ENCODE measurements around the gene SH2D2A.

SH2D2A gene

DNA sequence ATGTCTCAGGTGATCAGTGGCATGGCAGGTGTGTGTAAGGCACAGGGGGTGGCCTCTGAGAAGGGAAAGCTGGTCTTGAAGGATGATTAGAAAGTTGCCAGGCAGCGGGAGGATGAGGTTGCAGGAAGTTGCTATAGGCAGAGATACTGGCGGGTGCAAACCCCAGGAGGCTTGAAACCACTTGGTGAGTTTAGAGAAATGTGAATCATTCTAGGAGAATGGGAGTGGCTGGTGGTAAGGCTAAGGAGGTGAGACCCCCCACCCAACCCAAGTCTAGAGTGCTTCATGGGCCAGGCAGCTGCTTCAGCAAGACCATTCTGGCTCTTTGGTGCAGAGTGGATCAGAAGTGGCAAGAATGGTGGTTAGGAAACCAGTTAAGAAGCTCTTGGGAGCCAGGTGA, 9.0 kb downstream of the SH2D2A start:
- Histone ChIP-seq H3K4me2 (ENCODE audit: low read length) (no peak overlapping the region), H3K79me2 (no peaks in the 10 kb centered on the region), H3K36me3 (ENCODE audit: control insufficient read depth, insufficient read depth, low read length) (no peaks in the 10 kb centered on the region), H3K4me1 (peaks cover 12% of the 10 kb centered on the region), H3K27ac (no peak overlapping the region), H3K9ac (no peak overlapping the region), H3K9me3 (ENCODE audit: control insufficient read depth, low read length) (no peaks in the 10 kb centered on the region), H3K4me3 (ENCODE audit: low read depth, low read length) (no peak overlapping the region), H2AFZ (no peak overlapping the region), H3K27me3 (ENCODE audit: control insufficient read depth, insufficient read depth, low read length) (no peaks in the 10 kb centered on the region)
- no peak for TF ChIP-seq CTCF (IDR thresholded peaks at IDR 0.05)

- H3K4me1 ChIP-seq: peaks cover 16% of the 10 kb centered on the region
- no peaks in the 10 kb centered on the region for H3K36me3 ChIP-seq (ENCODE audit: control insufficient read depth, insufficient read depth, low read length)
- H3K4me3 ChIP-seq (ENCODE audit: low read depth, low read length): no peak overlapping the region
- H3K9me3 ChIP-seq (ENCODE audit: control insufficient read depth, low read length): no peaks in the 10 kb centered on the region
- no peak for TF ChIP-seq CTCF (IDR thresholded peaks at IDR 0.05)
- H3K4me2 ChIP-seq (ENCODE audit: low read length): no peak overlapping the region
- H2AFZ ChIP-seq: no peak overlapping the region
- no peak overlapping the region for H3K27ac ChIP-seq
- H3K9ac ChIP-seq: no peak overlapping the region
- H3K79me2 ChIP-seq: no peaks in the 10 kb centered on the region
- no peaks in the 10 kb centered on the region for H3K27me3 ChIP-seq (ENCODE audit: control insufficient read depth, insufficient read depth, low read length)
Observed at GRCh38 chr1:156806512-156807440, 9.9 kb downstream of the SH2D2A start.

DNA sequence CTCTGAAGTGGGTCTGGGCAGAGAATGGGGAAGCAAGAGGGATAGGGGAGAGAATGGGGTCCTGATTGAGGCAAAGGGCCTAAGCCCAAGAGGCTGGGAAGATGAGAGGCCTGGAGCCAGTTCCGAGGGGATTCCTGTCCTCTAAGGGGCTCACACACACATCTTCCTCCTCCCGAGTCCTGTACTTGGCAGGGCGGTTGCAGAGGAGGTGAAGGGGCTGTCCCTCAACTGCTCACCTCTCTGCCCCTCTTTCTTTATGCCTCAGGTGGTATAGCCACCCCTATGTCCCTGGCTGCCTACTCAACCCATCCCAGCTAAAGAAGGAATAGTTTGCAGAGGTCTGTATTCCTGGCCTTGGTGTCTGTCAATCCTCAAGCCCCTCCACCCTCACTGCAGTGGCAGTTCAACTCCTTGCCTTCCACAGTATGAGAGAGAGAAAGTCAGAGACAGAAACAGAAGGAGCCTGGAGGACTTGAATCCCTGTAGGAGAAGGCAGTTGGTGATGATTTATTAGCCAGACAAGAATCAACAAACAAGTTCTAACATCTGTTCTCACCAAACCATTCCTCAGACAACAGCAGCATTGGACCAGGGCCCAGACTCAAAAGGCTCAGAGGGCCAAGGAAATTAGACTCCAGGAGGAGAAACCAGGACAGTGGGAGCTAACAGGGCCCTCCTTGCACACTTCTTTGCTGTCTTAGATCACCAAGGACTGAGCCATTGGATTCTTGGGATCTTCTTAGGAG, 10.7 kb downstream of the SH2D2A start:
- Histone ChIP-seq H2AFZ (no peak overlapping the region), H3K4me3 (ENCODE audit: low read depth, low read length) (no peak overlapping the region), H3K27me3 (ENCODE audit: control insufficient read depth, insufficient read depth, low read length) (no peaks in the 10 kb centered on the region), H3K4me2 (ENCODE audit: low read length) (no peak overlapping the region), H3K27ac (no peak overlapping the region), H3K79me2 (no peaks in the 10 kb centered on the region), H3K9ac (no peak overlapping the region), H3K36me3 (ENCODE audit: control insufficient read depth, insufficient read depth, low read length) (no peaks in the 10 kb centered on the region), H3K9me3 (ENCODE audit: control insufficient read depth, low read length) (no peaks in the 10 kb centered on the region), H3K4me1 (peaks cover 23% of the 10 kb centered on the region)
- no peak for TF ChIP-seq CTCF (IDR thresholded peaks at IDR 0.05)

DNA sequence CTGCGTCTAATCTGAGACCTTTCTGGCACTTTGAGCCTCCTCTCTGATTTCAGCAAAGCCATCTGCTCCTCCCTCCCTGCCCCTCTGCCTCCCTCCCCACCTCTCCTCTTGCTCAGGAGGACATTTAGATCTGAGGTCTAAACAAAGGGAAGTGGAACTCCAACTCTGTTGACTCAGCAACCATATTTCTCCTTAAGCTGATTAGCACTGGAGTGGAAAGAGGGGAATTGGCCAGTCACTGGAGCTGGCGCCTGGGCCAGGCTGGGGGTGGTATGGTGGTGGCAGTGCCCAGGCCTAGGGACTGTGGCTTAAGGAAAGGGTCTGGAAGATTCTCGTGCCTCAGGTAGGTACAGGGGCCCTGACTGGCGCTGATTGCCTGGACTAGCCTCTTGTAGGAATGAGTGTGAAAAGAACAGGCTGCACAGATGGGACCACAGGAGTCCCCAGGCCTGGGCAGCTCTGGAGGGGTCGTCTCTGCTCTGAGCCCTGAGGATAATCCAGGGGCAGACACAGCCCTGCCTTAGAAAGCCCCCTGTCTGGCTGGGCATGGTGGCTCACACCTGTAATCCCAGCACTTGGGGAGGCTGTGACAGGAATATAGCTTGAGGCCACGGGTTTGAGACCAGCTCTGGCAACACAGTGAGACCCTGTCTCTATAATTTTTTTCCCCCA, 11.9 kb downstream of the SH2D2A start:
- H3K9ac ChIP-seq: no peak overlapping the region

More for the DNA sequence above, 11.9 kb downstream of the SH2D2A start:
- H3K27me3 ChIP-seq (ENCODE audit: control insufficient read depth, insufficient read depth, low read length): no peaks in the 10 kb centered on the region
- no peaks in the 10 kb centered on the region for H3K79me2 ChIP-seq
- peaks cover 23% of the 10 kb centered on the region for H3K4me1 ChIP-seq
- H3K36me3 ChIP-seq (ENCODE audit: control insufficient read depth, insufficient read depth, low read length): no peaks in the 10 kb centered on the region
- no peak for TF ChIP-seq CTCF (IDR thresholded peaks at IDR 0.05)
- H3K9me3 ChIP-seq (ENCODE audit: control insufficient read depth, low read length): no peaks in the 10 kb centered on the region
- no peak overlapping the region for H3K4me3 ChIP-seq (ENCODE audit: low read depth, low read length)
- no peak overlapping the region for H3K4me2 ChIP-seq (ENCODE audit: low read length)
- peak overlapping the region; percentile 53 for H2AFZ ChIP-seq
- peak overlapping the region; percentile 42 for H3K27ac ChIP-seq
